ENCODE data around the gene ATRIP.

The ATRIP gene

GRCh38 chr3:48446425-48447193 lies at the start of gene ATRIP:
Gene ATRIP (plus strand): TSS chr3:48446737. CDS start chr3:48446846, 109 bp downstream.
- DNase-seq: peak; percentile 90

GRCh38 chr3:48397767-48398681 lies 48.5 kb upstream of the ATRIP start:
- DNase-seq: no peak

GRCh38 chr3:48398701-48399386 lies 47.7 kb upstream of the ATRIP start:
- DNase-seq: no peak

GRCh38 chr3:48399387-48400172 lies 47.0 kb upstream of the ATRIP start:
- peak; percentile 13 for DNase-seq

- DNase-seq: peak; percentile 57
Observed at GRCh38 chr3:48400824-48401433, 45.6 kb upstream of the ATRIP start.

- DNase-seq: peak; percentile 9
Observed at GRCh38 chr3:48401434-48401901, 45.1 kb upstream of the ATRIP start.

- peak; percentile 11 for DNase-seq
Observed at GRCh38 chr3:48402281-48402732, 44.2 kb upstream of the ATRIP start.

GRCh38 chr3:48402907-48403306 lies 43.6 kb upstream of the ATRIP start:
- DNase-seq: no peak

GRCh38 chr3:48403533-48404439 lies 42.8 kb upstream of the ATRIP start:
- DNase-seq: peak; percentile 5

GRCh38 chr3:48404440-48405342 lies 41.8 kb upstream of the ATRIP start:
- DNase-seq: peak; percentile 12

- DNase-seq: peak; percentile 8
Observed at GRCh38 chr3:48405343-48405881, 41.1 kb upstream of the ATRIP start.

- no peak for DNase-seq
Observed at GRCh38 chr3:48405971-48406370, 40.6 kb upstream of the ATRIP start.

- peak; percentile 7 for DNase-seq
Observed at GRCh38 chr3:48406443-48407431, 39.8 kb upstream of the ATRIP start.

GRCh38 chr3:48407542-48408099 lies 38.9 kb upstream of the ATRIP start:
- peak; percentile 6 for DNase-seq

- DNase-seq: peak; percentile 11
Observed at GRCh38 chr3:48408823-48409281, 37.7 kb upstream of the ATRIP start.

GRCh38 chr3:48409291-48410201 lies 37.0 kb upstream of the ATRIP start:
- DNase-seq: peak; percentile 15

All from activated T-cell treated with anti-CD3 and anti-CD28 coated beads, Interleukin-2, amount 50 U/mL, for 1 hour (primary cell).